ENCODE data around the gene LRIG1.

LRIG1 gene

DNA sequence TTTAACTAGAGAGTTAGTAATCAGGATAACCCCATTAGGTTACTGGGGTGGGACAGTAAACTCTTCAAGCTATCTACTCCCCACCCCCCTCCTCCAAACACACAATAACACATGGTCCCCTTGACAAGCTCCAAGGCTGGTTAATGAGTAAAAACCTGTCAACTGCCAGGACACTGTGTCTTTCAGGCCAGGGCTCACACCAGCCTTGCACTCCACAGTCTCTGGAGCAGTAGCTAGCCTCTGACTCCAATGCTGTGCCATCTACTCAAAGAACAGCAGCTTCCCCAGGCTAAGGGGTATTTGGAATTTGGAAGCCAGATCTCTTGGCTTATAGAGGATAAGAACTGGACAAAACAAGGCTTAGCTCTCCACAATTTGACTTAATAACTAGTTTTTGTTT lies 115.8 kb downstream of the LRIG1 start:
- TF ChIP-seq, protein P1, sequence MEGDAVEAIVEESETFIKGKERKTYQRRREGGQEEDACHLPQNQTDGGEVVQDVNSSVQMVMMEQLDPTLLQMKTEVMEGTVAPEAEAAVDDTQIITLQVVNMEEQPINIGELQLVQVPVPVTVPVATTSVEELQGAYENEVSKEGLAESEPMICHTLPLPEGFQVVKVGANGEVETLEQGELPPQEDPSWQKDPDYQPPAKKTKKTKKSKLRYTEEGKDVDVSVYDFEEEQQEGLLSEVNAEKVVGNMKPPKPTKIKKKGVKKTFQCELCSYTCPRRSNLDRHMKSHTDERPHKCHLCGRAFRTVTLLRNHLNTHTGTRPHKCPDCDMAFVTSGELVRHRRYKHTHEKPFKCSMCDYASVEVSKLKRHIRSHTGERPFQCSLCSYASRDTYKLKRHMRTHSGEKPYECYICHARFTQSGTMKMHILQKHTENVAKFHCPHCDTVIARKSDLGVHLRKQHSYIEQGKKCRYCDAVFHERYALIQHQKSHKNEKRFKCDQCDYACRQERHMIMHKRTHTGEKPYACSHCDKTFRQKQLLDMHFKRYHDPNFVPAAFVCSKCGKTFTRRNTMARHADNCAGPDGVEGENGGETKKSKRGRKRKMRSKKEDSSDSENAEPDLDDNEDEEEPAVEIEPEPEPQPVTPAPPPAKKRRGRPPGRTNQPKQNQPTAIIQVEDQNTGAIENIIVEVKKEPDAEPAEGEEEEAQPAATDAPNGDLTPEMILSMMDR (IDR thresholded peaks at IDR 0.05; ENCODE audit: low read depth, low read length): no peak
- no peak for TF ChIP-seq EZH2phosphoT487 (IDR thresholded peaks at IDR 0.05; ENCODE audit: low read depth)
- Histone ChIP-seq H3K27me3 (ENCODE audit: low read depth, low read length) (no peaks in the 10 kb centered on the region), H3K36me3 (replicated peaks; ENCODE audit: low read depth, low read length) (peaks cover 85% of the 10 kb centered on the region), H3K4me2 (ENCODE audit: low read length) (no peak overlapping the region), H3K4me1 (ENCODE audit: low read length) (peaks cover 60% of the 10 kb centered on the region), H2AFZ (ENCODE audit: low read depth, low read length) (no peak overlapping the region), H3K4me3 (ENCODE audit: low read length) (no peak overlapping the region), H3K79me2 (ENCODE audit: low read length) (peaks cover 13% of the 10 kb centered on the region), H3K27ac (ENCODE audit: low read length) (peak overlapping the region; percentile 91), H4K20me1 (ENCODE audit: insufficient read depth, low read length) (no peaks in the 10 kb centered on the region), H3K9ac (ENCODE audit: low read length) (no peak overlapping the region), H3K9me3 (ENCODE audit: insufficient read depth, low read length) (peaks cover 14% of the 10 kb centered on the region; the same call in 1 of the 2 replicates)

DNA sequence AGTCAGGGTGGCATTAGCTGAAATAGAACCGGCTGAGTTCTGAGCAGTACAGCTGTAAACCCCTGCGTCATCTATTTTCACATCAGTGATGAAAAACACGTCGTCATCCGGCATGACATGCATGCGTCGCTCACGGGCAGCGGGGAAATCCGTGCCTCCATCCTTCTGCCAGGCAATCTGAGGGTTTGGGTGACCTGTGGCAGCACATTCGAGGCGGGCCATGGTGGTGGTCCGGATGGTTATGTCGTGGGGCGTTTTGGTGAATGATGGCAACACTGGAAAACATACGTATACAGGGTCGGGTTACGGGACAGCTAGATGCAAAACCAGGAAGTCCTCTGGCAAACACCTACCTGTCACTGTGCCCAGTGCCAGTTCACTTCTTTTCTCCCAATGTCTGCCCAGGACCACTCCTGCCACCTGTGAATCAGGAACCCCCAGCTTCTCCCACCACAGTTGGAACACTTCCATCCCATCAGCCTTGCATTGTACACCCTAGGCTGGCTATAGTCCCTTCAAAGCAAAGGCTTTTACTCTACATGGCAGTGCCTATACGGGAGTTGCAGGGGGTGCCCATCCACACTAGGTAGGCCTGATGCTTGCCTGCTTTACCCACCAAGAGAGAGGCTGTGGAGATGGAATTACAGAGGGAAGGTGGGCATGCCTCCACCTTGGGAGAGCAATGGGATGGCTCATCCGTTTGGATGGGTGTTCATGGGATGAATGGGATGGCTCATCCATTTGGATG lies 116.7 kb downstream of the LRIG1 start:
- H3K36me3 ChIP-seq (replicated peaks; ENCODE audit: low read depth, low read length): peaks cover 89% of the 10 kb centered on the region

DNA sequence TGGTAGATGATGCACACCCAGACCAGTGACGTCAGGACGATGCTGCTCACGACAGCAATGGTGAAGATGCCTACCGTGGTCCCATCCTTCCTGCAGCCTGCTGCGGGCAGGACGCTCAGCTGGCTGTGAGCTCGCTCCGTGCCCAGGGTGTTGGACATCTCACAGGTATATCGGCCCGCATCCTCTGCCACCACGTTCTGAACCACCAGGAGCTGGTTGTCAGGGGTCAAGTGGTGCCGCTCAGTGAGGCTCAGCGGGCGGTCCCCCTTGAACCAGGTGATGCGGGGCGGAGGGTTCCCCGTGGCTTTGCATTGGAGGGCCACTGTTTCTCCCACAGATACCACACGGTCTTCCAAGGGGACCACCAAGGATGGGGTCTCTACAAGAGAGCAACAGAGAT lies 117.8 kb downstream of the LRIG1 start:
- H3K9me3 ChIP-seq (ENCODE audit: insufficient read depth, low read length): 0 out of 2 replicates have a peak, but pooled peaks cover 6% of the 10 kb centered on the region

More for the DNA sequence above, 116.7 kb downstream of the LRIG1 start:
- Histone ChIP-seq H3K9ac (ENCODE audit: low read length) (no peak overlapping the region), H3K4me3 (ENCODE audit: low read length) (no peak overlapping the region), H3K4me2 (ENCODE audit: low read length) (no peak overlapping the region), H2AFZ (ENCODE audit: low read depth, low read length) (no peak overlapping the region), H3K4me1 (ENCODE audit: low read length) (peaks cover 51% of the 10 kb centered on the region), H3K27ac (ENCODE audit: low read length) (no peak overlapping the region), H3K27me3 (ENCODE audit: low read depth, low read length) (no peaks in the 10 kb centered on the region), H4K20me1 (ENCODE audit: insufficient read depth, low read length) (no peaks in the 10 kb centered on the region), H3K9me3 (ENCODE audit: insufficient read depth, low read length) (peaks cover 14% of the 10 kb centered on the region; the same call in 1 of the 2 replicates), H3K79me2 (ENCODE audit: low read length) (peaks cover 13% of the 10 kb centered on the region)
- TF ChIP-seq, protein P1 (IDR thresholded peaks at IDR 0.05; ENCODE audit: low read depth, low read length): no peak
- no peak for TF ChIP-seq EZH2phosphoT487 (IDR thresholded peaks at IDR 0.05; ENCODE audit: low read depth)

DNA sequence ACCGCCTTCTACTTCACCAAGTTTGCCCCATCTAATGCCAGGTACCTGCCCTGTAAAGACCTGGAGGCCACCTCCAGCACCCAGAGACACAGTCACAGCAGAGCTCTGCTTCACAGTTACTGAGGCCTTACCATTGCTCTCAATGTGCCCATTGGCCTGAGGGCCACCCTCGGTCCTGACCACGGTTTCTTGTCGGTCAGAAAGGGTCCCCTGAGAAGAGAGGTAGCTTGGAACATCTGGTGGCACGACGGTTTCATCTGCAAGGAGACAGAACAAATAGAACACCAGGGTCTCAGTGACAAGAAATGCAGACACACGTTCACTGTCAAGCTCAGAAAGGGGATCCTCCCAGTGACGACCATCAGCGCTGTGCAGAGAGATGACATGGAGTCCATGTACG lies 118.7 kb downstream of the LRIG1 start:
- Histone ChIP-seq H2AFZ (ENCODE audit: low read depth, low read length) (no peak overlapping the region), H3K9ac (ENCODE audit: low read length) (no peak overlapping the region), H4K20me1 (ENCODE audit: insufficient read depth, low read length) (no peaks in the 10 kb centered on the region), H3K27ac (ENCODE audit: low read length) (no peak overlapping the region), H3K4me3 (ENCODE audit: low read length) (no peak overlapping the region), H3K36me3 (replicated peaks; ENCODE audit: low read depth, low read length) (peaks cover 90% of the 10 kb centered on the region), H3K4me2 (ENCODE audit: low read length) (no peak overlapping the region), H3K27me3 (ENCODE audit: low read depth, low read length) (no peaks in the 10 kb centered on the region), H3K4me1 (ENCODE audit: low read length) (peaks cover 33% of the 10 kb centered on the region), H3K79me2 (ENCODE audit: low read length) (peaks cover 4% of the 10 kb centered on the region; the same call in 1 of the 2 replicates), H3K9me3 (ENCODE audit: insufficient read depth, low read length) (0 out of 2 replicates have a peak, but pooled peaks cover 6% of the 10 kb centered on the region)
- TF ChIP-seq EZH2phosphoT487 (IDR thresholded peaks at IDR 0.05; ENCODE audit: low read depth): no peak

More for the DNA sequence above, 117.8 kb downstream of the LRIG1 start:
- Histone ChIP-seq H2AFZ (ENCODE audit: low read depth, low read length) (no peak overlapping the region), H3K4me3 (ENCODE audit: low read length) (no peak overlapping the region), H3K27ac (ENCODE audit: low read length) (no peak overlapping the region), H4K20me1 (ENCODE audit: insufficient read depth, low read length) (no peaks in the 10 kb centered on the region), H3K9ac (ENCODE audit: low read length) (no peak overlapping the region), H3K79me2 (ENCODE audit: low read length) (peaks cover 4% of the 10 kb centered on the region; the same call in 1 of the 2 replicates), H3K4me2 (ENCODE audit: low read length) (no peak overlapping the region), H3K36me3 (replicated peaks; ENCODE audit: low read depth, low read length) (peaks cover 87% of the 10 kb centered on the region), H3K27me3 (ENCODE audit: low read depth, low read length) (no peaks in the 10 kb centered on the region), H3K4me1 (ENCODE audit: low read length) (peaks cover 40% of the 10 kb centered on the region)
- TF ChIP-seq, protein P1 (IDR thresholded peaks at IDR 0.05; ENCODE audit: low read depth, low read length): no peak
- no peak for TF ChIP-seq EZH2phosphoT487 (IDR thresholded peaks at IDR 0.05; ENCODE audit: low read depth)

All from OCI-LY3 (cell line).